ENCODE data around the gene TBC1D17.

Gene TBC1D17

GRCh38 chr19:49849433-49850220 lies 27.9 kb upstream of the TBC1D17 start:
- DNase-seq = no peak

- DNase-seq = no peak
Measured at GRCh38 chr19:49850221-49850486, 27.3 kb upstream of the TBC1D17 start.

GRCh38 chr19:49850487-49851342 lies 26.8 kb upstream of the TBC1D17 start, which contains the start of gene PTOV1:
Gene PTOV1, plus strand, starts transcription at chr19:49851159.
- peak; percentile 97 for DNase-seq

- DNase-seq = peak; percentile 66
Measured at GRCh38 chr19:49851456-49852259, 25.8 kb upstream of the TBC1D17 start.

GRCh38 chr19:49852631-49853126 lies 24.8 kb upstream of the TBC1D17 start:
- no peak for DNase-seq

- no peak for DNase-seq
Measured at GRCh38 chr19:49853852-49854377, 23.6 kb upstream of the TBC1D17 start.

GRCh38 chr19:49854378-49855263 lies 22.9 kb upstream of the TBC1D17 start:
- peak; percentile 62 for DNase-seq

- DNase-seq = no peak
Measured at GRCh38 chr19:49855277-49855675, 22.2 kb upstream of the TBC1D17 start.

- DNase-seq = no peak
Measured at GRCh38 chr19:49855676-49856573, 21.6 kb upstream of the TBC1D17 start.

GRCh38 chr19:49856574-49857021 lies 20.9 kb upstream of the TBC1D17 start:
- DNase-seq = no peak

- no peak for DNase-seq
Measured at GRCh38 chr19:49857061-49857837, 20.3 kb upstream of the TBC1D17 start.

GRCh38 chr19:49857838-49858087 lies 19.7 kb upstream of the TBC1D17 start:
- DNase-seq = no peak

GRCh38 chr19:49858088-49858985 lies 19.2 kb upstream of the TBC1D17 start:
- no peak for DNase-seq

- DNase-seq = no peak
Measured at GRCh38 chr19:49859682-49860335, 17.7 kb upstream of the TBC1D17 start.

GRCh38 chr19:49860336-49861102 lies 17.0 kb upstream of the TBC1D17 start:
- DNase-seq = no peak

GRCh38 chr19:49861107-49861506 lies 16.4 kb upstream of the TBC1D17 start:
- DNase-seq = no peak

- DNase-seq = no peak
Measured at GRCh38 chr19:49861541-49862378, 15.7 kb upstream of the TBC1D17 start.
